ENCODE data around the gene PTPN4.

The PTPN4 gene

DNA sequence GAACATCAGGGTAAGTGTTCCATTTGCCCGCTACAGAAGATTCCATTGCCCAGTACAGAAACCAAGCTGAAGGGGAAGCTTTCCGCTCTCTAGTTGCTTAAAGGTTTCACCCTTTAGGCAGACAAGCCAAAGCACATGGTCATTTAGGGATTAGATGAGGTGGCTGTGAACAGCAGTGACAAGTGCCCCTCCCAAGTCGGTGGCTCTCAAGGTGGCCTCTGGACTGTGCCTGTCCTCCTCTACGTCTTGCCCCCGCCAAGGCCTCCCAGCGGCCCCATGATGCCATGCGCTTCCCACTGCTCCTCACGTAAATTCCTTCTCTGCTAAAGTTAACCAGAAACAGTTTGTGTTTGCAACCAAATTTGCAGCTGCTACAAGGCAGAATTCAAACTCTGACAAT lies 24.2 kb upstream of the PTPN4 start:
- no peak for DNase-seq

DNA sequence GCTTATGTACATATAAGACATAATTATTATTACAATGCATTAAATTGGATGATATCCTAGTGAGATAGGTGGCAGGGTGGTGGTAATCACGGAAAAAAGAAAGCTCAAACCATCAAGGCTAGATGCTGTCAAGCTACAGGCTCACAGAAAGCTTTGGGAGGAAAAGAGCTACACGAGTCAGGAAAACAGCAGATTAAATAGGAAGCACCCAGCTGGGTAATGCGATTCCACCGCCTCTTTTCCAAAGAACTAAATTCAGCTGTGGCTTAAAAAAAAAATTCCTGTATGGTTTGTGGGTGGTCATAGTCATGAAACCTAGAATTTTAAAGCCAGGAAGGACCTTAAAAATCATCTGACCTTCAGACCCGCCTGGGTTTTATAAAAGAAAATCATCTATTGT lies 23.7 kb upstream of the PTPN4 start:
- no peak for DNase-seq

DNA sequence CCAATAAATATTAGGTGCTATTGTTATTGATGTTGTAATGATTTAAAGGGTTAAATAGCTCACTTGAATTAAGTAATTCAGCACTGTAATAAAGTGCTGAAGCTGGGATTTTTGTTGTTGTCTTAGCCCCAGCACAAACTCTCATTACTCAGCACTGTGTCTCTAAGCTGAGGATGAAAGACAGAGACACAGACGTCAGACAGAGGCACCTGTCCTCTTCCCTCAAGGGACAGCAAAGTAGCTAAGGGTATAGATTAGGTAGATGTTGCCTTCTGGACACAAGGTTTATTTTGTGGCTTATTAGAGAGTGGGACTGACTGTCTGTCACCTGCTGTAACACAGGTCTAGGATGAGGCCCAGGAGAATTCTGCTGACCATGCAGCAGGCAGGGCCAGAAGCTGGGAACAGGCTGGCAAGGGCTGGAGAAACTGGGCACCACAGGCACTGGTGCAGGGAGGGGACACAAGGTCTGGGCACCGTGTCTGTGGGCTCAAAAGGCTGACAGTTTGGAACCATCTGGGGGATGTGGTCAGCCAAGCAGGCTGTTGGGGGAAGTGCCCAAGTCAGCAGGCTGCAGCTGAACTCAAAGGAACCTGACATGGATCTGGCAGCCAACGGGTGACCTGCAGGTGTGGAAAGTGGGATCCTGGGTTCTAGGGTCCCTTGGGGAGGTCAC lies 20.0 kb upstream of the PTPN4 start:
- DNase-seq: no peak

DNA sequence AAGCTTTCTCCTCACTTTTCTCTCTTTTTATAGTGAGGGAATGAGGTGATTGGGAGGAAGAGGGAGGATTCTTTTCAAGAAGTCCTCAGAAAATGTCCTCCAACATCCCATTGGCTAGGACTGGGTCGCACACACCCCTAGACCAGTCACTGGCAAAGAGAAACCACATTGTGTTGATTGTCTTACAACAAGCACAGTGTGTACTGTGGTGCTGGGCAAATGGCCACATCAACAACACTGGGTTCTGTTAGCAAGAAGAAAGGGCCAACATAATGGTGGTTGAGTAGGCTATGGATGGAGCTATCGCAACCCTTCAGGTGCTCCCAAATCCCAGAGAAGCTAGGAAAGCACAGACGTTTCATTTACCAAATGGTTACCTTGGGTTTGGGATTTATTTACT lies 18.7 kb upstream of the PTPN4 start:
- no peak for DNase-seq

DNA sequence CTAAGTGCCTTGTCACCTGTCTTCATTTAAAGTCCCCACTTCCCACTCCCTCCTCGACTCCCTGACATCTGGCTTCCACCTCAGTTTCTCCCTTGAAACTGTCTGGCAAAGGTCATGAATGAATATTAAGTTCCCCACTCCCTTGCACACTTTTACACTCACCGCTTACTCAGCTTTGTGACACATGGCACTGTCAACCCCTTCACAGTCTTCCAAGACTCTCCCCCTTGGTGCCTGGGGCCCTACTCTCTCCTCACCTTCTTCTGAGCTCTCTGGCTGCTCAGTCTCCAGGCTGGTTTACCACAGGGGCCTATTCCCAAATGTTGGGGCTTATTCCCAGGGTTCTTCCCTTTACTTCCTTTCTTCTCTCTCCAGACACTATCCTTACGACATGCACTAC lies 17.9 kb upstream of the PTPN4 start:
- no peak for DNase-seq

DNA sequence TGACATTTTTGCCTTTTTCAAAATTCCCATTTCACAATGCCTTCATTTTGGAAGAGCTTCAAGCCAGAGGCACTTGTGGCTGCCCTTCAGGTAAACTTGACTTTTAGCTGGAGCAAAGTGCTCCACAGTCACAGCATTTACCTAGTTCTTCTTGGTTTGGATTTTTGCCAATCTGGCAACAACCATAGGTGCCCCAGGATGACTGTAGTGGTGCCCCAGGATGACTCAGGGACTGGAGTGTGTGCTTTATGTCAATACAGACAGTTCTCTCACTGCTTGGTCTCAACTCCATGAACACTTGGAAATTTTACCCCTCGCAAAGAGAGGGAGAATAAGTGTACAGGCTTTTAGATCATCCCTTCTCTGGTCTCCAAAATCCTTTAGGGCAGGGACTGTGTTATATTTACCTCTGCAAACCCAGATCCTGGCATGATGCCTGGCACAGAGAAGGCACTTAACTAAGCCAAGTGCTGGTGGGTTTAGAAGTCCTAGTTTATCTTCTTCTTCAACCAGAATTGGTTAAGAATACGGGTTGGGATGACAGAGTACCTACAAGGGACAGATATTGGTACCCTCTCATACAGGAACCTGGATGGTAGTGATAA lies 15.3 kb upstream of the PTPN4 start:
- DNase-seq: no peak

DNA sequence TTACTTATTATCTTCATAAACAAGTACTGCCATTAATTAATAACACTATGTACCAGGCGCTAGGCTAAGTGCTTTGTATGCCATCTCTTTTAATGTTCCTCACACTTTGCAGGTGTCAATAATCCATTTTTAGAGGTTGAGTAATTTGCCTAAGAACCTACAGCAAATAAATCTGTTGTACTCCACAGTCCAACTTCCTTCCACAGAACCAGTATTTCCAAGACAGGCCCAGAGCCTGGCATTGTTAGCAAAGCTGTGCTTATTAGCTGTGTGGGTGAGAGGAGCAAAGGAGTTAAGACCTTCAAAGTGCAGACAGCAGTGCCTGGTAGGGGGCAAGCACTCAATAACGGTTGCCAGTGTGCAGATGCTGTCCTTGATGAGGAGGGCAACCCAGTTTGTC lies 14.2 kb upstream of the PTPN4 start:
- no peak for DNase-seq

DNA sequence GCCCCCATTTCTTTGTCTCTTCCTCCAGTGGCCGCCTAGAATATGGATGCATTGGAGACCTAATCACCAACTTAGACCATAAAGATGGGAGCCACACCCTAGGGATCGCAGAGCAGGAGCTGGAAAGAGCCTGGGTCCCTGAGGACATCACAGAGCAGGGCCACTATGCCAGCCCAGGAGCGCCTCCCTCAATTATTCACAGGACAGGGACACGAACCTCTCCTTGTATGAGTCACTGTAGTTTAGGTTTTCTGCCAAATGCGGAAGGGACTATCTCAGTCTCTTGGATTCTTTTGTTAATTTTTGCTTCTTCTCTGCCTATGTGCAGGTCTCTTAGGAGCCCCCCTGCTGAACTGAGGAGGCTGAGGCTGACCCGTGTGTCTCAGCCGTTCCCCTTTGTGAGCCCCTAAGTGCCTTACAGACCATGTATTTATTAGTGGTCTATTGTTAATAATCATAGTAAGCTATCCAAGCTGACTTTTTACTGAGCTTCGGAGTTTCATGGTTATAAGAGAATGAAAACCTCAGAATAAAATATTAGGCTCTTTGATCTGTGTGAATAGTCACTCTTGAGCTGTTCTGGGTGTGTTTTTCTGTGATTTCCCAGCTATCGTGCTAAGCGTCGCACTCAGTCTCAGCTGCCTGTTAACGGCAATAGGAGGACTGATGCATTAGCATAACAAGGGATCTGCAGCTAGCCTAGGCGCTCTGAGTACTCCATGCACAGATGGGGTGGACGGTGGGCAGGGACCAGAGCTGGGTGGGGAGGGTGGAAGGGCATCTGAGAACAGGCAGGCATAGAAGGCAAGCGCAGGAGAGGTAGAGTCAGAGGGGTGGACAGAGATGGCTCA lies 12.7 kb upstream of the PTPN4 start:
- no peak for DNase-seq

DNA sequence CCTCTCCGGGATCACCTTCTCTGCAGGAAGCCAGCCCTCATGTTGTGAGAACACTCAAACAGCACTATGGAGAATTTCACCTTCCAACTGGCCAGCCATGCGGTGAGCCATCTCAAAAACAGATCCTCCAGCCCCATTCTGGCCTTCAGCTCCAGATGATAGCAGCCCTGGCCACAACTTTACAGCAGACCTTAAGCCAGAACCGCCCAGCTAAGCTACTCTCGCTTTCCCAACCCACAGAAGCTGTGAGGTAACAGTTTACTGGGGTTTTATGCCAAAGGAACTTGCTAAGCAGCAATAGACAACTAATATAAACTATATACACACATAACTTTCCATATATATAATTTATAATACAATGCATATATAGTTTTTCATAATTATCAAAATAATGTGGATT lies 11.6 kb upstream of the PTPN4 start:
- DNase-seq: no peak

DNA sequence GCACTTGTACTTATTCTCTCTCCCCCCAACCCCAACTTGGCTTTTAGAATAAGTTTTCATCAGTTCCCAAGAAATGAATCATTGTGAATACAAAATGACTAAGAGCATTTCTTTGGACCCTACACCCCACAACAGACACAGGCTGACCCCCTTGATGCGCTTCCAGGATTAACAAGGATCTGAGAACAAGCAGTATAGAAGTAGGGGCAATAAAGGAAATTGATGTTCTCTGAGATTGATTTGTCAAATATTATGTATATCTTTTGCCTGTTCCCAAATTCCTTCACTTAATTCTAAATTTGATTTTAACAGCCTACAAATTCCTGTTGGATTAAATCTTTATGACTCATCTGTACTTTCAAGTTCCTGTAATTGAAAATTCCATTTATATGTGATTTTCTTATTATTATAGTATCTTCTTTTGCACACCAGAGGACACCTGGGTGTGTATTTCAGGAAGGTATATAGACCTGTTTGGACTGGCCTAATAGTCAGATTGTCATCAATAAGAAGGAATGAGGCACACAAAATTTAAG lies 10.2 kb upstream of the PTPN4 start:
- no peak for DNase-seq

DNA sequence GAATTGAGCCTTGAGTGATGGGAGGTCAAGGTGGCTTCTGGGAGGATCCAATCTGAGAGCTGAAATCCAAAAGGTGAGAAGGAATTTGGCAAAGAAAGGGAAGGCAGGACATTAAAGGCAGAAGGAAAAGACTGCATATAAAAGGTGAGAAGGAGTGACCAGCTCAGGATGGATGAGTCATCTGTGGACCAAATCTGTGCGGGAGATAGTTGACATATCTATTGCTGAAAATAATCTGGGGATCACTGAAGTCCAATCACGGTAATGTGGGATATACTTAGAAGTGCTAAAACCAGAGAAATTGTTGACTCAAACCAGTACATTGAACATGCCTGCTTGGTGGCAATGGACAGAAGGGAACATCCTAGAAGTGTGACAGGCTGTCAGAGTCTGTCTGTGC lies 8.0 kb upstream of the PTPN4 start:
- no peak for DNase-seq

DNA sequence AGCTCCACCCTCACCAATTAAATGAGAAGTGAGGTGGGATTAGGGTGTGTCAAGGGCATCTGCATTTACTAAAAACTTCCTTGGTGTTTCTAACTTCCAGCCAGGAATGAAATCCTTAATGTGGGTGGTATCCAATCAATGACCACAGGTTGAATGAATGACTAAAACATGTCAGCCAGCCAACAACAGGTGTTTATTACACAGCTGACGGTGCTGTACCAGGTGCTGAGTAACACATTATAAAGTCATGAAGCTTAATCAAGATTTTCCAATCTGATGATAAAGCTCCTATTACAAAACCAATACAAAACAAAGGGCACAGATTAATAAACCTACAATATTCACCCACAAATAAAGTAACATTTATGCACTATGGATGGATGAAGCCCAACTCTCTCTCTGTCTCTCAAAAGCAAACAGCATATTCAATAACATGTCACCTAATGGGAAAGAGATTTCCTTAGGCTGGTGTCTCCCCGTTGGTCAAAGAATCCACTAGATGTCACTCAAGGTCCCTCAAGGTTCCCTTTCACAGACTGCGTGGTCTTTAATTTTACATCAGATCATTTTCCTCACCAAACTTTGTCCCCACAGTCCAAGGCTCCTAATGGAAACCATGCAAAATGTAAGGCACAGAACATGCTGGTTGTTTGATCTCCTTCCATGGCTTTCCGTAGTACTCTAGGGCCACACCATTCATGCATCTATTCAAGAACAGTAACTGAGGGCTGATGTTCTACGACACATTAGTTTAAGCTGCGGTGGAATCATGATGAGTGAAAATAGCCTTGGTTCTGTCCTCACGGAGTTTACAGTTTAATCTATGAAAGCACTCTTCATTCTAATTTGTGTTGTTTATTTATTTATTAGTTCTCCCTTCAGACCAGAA lies 6.4 kb upstream of the PTPN4 start:
- DNase-seq: peak; percentile 52 to 68 (median 62)

DNA sequence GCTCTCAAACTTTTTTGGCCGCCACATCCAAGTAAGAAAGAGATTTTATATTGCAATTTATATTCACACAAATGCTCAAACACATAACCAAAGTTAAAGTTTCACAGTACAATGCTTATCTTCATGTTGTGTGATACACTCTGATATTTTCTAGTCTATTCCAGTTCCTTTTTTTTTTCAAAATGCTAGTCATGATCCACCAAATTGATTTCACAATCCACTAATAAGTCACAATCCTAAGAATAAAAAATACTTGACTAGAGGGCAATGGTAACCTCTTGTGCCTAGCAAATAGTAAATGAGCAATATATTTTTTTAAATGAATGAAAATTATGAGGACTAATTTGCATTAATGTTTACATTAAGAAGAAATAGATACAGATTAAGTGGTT lies 5.8 kb upstream of the PTPN4 start:
- DNase-seq: peak; percentile 25 to 82 (median 79)

DNA sequence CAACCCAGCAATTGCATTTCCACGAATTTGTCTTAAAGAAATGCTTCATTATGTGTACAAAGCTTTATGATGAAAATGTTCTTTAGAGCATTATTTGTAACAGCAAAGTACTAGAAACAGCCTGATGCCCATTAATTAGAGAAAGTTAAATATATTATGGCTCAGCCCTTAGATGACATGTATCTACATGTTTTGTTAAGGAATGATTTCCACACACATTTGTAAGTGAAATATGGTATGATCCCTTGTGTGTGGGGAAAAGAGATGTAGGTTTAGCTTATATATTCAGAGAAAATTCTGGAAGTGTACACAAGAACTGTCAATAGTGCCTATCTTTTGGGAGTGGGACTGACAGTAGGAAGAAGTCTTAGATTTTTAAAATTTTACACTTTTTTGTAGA lies 3.8 kb upstream of the PTPN4 start:
- DNase-seq: no peak

DNA sequence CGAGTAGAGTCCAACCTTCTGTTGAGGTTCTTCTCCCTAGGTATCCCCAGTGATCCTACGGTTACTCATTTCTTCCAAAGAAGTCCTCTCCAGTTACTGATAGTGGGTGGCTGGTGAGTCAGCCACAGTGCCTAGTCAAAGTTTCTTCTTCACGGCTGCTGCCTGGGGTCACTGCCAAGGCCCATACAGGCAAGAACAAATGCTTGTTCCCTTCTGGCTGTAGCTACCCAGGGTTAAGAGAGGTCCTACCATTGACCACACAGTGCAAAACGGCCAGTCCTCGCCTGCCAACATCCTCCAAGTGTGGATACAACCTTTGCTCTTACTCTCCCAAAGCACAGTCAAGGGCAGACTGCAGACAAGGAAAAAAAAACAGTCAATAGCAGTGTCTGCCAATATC lies 2.9 kb upstream of the PTPN4 start:
- DNase-seq: peak; percentile 67 to 76 (median 69)

DNA sequence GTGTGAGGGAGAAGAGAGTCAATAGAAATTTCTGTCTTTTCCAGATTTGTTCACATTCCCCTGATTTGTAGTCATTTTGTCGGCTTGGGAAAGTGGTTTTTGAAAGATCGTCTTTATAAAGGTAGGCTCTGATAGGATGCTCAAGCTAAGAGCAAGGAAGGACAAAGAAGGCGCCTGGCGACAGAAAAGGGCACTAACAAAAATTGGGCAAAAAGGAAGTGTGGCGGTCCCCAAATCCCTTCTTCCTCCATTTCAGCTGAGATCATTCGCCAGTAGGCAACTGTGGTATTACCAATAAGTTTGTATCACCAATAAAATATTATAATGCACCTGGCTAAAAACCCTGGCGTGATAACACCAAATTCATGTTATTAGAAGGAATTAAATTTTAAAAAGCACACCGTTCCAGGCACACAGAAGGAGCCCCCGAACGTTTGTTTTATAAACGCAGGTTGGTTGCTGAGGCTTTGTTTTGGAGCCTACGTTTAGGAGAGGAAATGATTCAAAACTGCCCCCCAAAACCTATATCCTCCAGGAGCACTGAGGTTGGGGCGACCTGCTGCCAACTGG lies 756 bp upstream of the PTPN4 start:
- DNase-seq: peak in 1 of 3 donors; percentile 12

DNA sequence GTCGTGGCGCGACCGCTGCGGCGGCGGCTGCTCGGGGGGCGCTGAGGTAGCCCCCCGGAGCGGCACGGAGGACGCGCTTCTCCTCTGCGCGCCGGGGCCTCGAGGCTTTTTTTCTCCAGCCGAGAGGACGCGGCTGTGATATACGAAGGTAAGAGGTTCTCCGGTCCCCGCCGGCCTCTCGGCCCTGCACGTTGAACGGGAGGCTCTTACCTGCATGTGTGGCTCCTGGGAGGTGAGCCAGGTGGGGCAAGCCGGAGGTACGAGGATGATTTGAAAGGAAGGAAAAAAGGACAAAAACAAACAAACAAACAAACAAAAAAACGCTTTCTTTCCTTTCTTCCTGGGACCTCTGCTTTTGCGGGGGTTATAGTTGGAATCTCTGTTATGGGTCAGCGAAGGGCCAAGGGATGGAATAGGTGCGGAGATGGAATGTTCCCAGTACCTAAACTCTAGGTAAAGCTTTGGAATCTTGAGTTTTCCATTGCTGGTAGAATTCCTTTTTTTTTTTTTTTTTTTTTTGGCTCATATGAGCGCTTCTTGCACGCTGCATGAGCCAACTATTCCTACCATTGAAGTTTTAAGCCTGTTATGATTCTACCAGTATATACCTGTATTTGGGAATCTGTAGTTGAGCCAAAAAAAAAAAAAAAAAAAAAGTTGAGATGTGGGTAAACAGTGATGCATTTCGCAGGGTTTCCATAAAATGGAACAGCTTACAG lies 674 bp downstream of the PTPN4 start:
- no peak for DNase-seq

DNA sequence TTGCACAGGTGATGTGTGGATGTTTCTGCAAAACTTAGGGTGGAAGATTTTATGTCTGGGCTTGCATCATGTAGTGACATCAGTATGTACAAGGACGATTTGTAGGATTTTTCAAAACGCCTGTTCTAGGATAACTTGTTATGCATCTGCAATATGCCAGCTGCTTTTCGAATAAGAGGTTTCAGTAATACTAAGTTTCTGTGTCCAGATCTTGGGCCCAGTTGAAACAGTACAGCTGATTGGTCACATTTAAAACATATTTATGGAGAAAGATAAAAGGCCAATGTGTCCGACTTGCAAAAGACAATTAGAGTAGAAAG lies 1.2 kb downstream of the PTPN4 start:
- DNase-seq: peak in 1 of 3 donors; percentile 10

DNA sequence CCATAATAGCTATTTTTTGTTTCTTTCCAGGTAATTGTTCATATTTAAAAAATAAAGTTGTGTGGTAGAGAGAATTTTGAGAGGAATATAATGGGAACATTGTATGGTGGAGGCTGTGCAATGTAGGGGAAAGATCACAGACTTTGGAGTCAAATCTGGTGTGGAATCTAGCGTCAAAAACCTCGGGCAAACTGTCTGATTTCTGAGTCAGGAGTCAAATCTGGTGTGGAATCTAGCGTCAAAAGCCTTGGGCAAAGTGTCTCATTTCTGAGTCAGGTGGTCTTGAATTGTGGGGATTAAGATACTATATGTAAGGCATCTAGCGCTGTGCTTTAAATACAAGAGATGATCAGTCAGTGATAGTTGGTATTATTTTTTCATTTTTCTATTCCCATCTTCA lies 5.1 kb downstream of the PTPN4 start:
- DNase-seq: no peak

DNA sequence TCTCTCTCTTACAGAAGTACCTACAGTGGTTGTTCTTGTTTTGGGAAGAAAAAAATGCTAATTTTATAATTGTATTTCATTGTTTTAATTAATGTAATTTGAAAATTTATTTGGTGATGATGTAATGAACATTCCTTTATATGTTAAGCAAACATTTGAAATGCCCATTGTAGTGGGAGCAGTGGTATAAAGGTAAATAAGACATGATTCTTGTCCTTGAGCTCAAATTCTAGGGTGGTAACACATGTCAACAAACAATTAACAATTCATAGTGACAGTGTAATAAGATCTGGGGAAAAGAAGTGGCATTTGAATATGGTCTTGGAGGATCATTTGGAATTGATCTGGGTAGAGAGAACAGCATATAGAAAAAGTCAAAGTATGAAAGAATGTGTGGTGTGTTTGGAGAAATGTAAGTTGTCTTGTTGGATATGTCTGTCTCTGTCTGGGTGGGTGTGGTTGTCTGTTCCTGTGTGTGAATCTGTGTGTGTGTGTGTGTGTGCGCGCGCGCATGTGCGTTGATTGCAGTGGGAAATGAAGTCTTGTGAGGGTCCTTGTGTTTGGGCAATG lies 5.8 kb downstream of the PTPN4 start:
- no peak for DNase-seq

DNA sequence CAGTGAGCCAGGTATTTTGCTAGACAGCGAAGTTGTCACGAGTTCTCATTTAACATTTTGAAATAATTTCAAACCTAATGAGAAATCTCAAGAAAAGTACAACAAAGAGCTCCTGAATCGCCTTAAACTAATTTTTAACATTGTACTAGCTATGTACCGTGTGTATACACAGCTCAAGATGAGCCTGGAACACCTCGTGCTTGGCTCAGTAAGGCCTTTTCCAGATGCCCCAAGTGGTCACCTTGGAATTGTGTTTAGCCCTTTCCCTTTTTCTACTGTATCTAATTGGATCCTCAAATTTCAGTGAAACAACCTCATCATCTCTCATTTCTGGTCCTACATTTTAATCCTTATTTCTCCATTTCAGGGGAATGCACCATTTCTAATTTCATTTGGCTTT lies 7.2 kb downstream of the PTPN4 start:
- DNase-seq: no peak

DNA sequence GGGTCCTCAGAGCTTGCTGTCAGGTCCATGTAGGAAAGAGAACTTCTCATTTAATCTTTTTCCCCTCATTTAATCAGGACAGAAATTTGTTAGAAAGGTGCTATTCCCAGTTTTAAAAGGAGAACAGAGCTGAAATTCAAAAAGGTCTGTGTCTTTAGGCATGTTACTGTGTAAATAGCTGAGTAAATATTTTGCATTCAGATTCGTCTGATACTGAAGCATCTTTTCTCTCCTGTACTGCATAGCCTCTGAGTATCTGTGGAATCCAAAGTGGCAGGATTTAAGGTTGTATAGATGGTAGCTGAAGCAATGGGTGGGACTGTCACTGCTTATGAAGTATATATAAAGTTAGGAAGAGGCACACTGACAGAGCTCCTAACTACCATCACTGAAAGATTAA lies 9.0 kb downstream of the PTPN4 start:
- no peak for DNase-seq
